OCI-LY7 (cell line): ENCODE measurements around the gene KCNA5.

ENCODE experiments used
- CTCF ChIP-seq: fragments of 200-600 bp; sonication (generic); conservative IDR thresholded peaks from 2 replicates; pipeline ENCODE4 v1.5.1; 2014; ENCODE audit warnings: mild to moderate bottlenecking, antibody characterized with exemption, low read length, moderate library complexity, mixed read lengths
- EZH2phosphoT487 ChIP-seq: fragments of 200-600 bp; sonication (generic); IDR thresholded peaks from 2 replicates; pipeline ENCODE4 v1.6.1; 2018; ENCODE audit warnings: low read depth, borderline replicate concordance, mild to moderate bottlenecking, mixed run types, antibody characterized with exemption, low read length, moderate library complexity, mixed read lengths

- TF ChIP-seq CTCF (no peak), EZH2phosphoT487 (no peak)
These were observed 10.9 kb upstream of the KCNA5 start for GRCh38 chr12:5032821-5033220.
